Vagina (tissue), 2 donors: ENCODE data around the gene NELFA.

Experiments
- POLR2A ChIP-seq, 2 donors: fragments of 450-650 bp; IDR thresholded peaks; one replicate each; pipeline ENCODE4 v1.6.1; 2017; ENCODE audit warnings: antibody characterized with exemption in 2 of 2, mild to moderate bottlenecking in 2 of 2, moderate library complexity in 2 of 2
- POLR2AphosphoS5 ChIP-seq, 2 donors: sonication (generic); formaldehyde crosslinking; IDR thresholded peaks; one replicate each; pipeline ENCODE4 v1.9.0; 2017; ENCODE audit warnings: antibody characterized with exemption in 2 of 2, mild to moderate bottlenecking in 2 of 2, low read depth in 1 of 2; ENCODE audit not compliant: insufficient read depth in 1 of 2
- TF ChIP-seq, protein P1 (sequence below), 3 experiments: fragments of 450-650 bp in 2 of 3; fragments of 200-600 bp in 1 of 3; sonication (generic) in 1 of 3; IDR thresholded peaks; one replicate each; pipeline ENCODE4 v1.5.1; 2017 to 2019; ENCODE audit warnings: antibody characterized with exemption in 3 of 3, mild to moderate bottlenecking in 2 of 3, moderate library complexity in 2 of 3

DNA sequence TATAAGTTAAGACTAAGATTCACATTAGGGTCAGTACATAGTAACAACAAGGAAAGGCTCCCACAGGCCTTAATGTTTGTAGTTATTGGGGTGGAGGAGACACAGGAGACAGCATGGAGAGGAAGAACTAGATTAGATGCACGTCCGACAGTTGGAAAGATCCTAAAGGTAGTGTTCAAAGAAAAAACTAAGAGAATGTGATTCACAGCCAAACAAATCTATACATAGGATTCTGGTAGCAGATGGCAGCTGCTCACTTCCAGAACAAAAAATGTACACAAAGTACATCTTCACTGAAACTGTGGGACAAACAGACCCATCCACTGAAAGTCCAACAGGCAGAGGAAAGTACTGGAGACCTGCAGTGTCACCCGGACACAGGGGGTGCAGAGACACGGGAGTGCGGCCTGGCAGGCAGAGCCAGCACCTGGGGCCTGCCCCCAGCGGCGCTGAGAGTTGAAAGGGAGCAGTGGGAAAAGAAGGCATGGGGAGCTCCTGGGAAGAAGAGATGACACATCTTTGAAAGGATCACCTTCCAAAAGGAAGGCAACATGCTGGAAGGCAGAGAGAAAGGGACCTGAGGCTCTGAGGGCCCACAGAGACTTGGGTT lies 40.0 kb downstream of the NELFA start:
- TF ChIP-seq, protein P1, sequence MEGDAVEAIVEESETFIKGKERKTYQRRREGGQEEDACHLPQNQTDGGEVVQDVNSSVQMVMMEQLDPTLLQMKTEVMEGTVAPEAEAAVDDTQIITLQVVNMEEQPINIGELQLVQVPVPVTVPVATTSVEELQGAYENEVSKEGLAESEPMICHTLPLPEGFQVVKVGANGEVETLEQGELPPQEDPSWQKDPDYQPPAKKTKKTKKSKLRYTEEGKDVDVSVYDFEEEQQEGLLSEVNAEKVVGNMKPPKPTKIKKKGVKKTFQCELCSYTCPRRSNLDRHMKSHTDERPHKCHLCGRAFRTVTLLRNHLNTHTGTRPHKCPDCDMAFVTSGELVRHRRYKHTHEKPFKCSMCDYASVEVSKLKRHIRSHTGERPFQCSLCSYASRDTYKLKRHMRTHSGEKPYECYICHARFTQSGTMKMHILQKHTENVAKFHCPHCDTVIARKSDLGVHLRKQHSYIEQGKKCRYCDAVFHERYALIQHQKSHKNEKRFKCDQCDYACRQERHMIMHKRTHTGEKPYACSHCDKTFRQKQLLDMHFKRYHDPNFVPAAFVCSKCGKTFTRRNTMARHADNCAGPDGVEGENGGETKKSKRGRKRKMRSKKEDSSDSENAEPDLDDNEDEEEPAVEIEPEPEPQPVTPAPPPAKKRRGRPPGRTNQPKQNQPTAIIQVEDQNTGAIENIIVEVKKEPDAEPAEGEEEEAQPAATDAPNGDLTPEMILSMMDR (IDR thresholded peaks at IDR 0.05): no peak
- TF ChIP-seq POLR2A (IDR thresholded peaks at IDR 0.05) (no peak), POLR2AphosphoS5 (IDR thresholded peaks at IDR 0.05; ENCODE audit: insufficient read depth in 1 of 2, low read depth in 1 of 2) (no peak)
